Parathyroid adenoma (tissue), 2 donors: ENCODE data around the gene PLP1.

ENCODE experiments used
- H2AFZ ChIP-seq: fragments of 300-600 bp; sonication (generic); one replicate; pipeline ENCODE4 v1.7.0; 2017; ENCODE audit warnings: antibody characterized with exemption, mild to moderate bottlenecking
- H3K27ac ChIP-seq: fragments of 300-600 bp; sonication (generic); one replicate; pipeline ENCODE4 v1.7.0; 2017
- H3K27me3 ChIP-seq: fragments of 300-600 bp; sonication (generic); one replicate; pipeline ENCODE4 v1.7.0; 2017; ENCODE audit warnings: low read length; ENCODE audit not compliant: control insufficient read depth, insufficient read depth
- H3K36me3 ChIP-seq: fragments of 300-600 bp; sonication (generic); one replicate; pipeline ENCODE4 v1.7.0; 2017; ENCODE audit warnings: low read length; ENCODE audit not compliant: control insufficient read depth, insufficient read depth
- H3K4me1 ChIP-seq: fragments of 300-600 bp; sonication (generic); one replicate; pipeline ENCODE4 v1.7.0; 2017; ENCODE audit warnings: control low read depth
- H3K4me2 ChIP-seq: fragments of 300-600 bp; sonication (generic); one replicate; pipeline ENCODE4 v1.7.0; 2017; ENCODE audit warnings: low read length
- H3K4me3 ChIP-seq: fragments of 300-600 bp; sonication (generic); one replicate; pipeline ENCODE4 v1.7.0; 2017; ENCODE audit warnings: low read depth, low read length
- H3K79me2 ChIP-seq: fragments of 300-600 bp; sonication (generic); one replicate; pipeline ENCODE4 v1.7.0; 2017; ENCODE audit warnings: control low read depth
- H3K9ac ChIP-seq: fragments of 300-600 bp; sonication (generic); one replicate; pipeline ENCODE4 v1.7.0; 2017; ENCODE audit warnings: mild to moderate bottlenecking
- H3K9me3 ChIP-seq: fragments of 300-600 bp; sonication (generic); one replicate; pipeline ENCODE4 v1.7.0; 2017; ENCODE audit warnings: low read length; ENCODE audit not compliant: control insufficient read depth
- CTCF ChIP-seq: fragments of 300-600 bp; sonication (generic); IDR thresholded peaks from one replicate; pipeline ENCODE4 v1.7.0; 2017; ENCODE audit warnings: antibody characterized with exemption, mild to moderate bottlenecking
- donor health status: primary hyperparathyroidism.

The PLP1 gene

GRCh38 chrX:103739421-103739820, 37.2 kb upstream of the PLP1 start:
- Histone ChIP-seq H3K79me2 (no peaks in the 10 kb centered on the region), H3K4me2 (no peak overlapping the region), H3K36me3 (no peaks in the 10 kb centered on the region), H3K9me3 (no peaks in the 10 kb centered on the region), H3K27ac (no peak overlapping the region), H3K4me1 (peaks cover 11% of the 10 kb centered on the region), H2AFZ (no peak overlapping the region), H3K4me3 (no peak overlapping the region), H3K9ac (no peak overlapping the region), H3K27me3 (no peaks in the 10 kb centered on the region)
- no peak for TF ChIP-seq CTCF

GRCh38 chrX:103741879-103742278, 34.8 kb upstream of the PLP1 start:
- Histone ChIP-seq H3K4me1 (peaks cover 17% of the 10 kb centered on the region), H3K79me2 (no peaks in the 10 kb centered on the region), H3K9me3 (no peaks in the 10 kb centered on the region), H2AFZ (no peak overlapping the region), H3K4me2 (no peak overlapping the region), H3K27me3 (no peaks in the 10 kb centered on the region), H3K4me3 (no peak overlapping the region), H3K36me3 (no peaks in the 10 kb centered on the region), H3K9ac (no peak overlapping the region), H3K27ac (peak overlapping the region; percentile 51)
- no peak for TF ChIP-seq CTCF

- Histone ChIP-seq H3K4me1 (peaks cover 21% of the 10 kb centered on the region), H3K9ac (no peak overlapping the region), H2AFZ (no peak overlapping the region), H3K9me3 (no peaks in the 10 kb centered on the region), H3K27me3 (no peaks in the 10 kb centered on the region), H3K36me3 (no peaks in the 10 kb centered on the region), H3K27ac (peak overlapping the region; percentile 51), H3K4me3 (no peak overlapping the region), H3K4me2 (no peak overlapping the region), H3K79me2 (no peaks in the 10 kb centered on the region)
- TF ChIP-seq CTCF = no peak
These were observed 34.3 kb upstream of the PLP1 start for GRCh38 chrX:103742339-103742738.

- no peak for TF ChIP-seq CTCF
- Histone ChIP-seq H3K4me3 (no peak overlapping the region), H3K79me2 (no peaks in the 10 kb centered on the region), H3K36me3 (no peaks in the 10 kb centered on the region), H3K4me1 (peaks cover 23% of the 10 kb centered on the region), H3K9ac (no peak overlapping the region), H2AFZ (no peak overlapping the region), H3K9me3 (no peaks in the 10 kb centered on the region), H3K27ac (peak overlapping the region; percentile 88), H3K4me2 (no peak overlapping the region), H3K27me3 (no peaks in the 10 kb centered on the region)
These were observed 29.5 kb upstream of the PLP1 start for GRCh38 chrX:103747163-103747562.

- H3K27me3 ChIP-seq = no peaks in the 10 kb centered on the region
- TF ChIP-seq CTCF = no peak
These were observed 22.2 kb upstream of the PLP1 start for GRCh38 chrX:103754401-103754800.

More at GRCh38 chrX:103754401-103754800, 22.2 kb upstream of the PLP1 start:
- Histone ChIP-seq H3K4me2 (no peak overlapping the region), H3K27ac (peak overlapping the region; percentile 65), H2AFZ (no peak overlapping the region), H3K36me3 (no peaks in the 10 kb centered on the region), H3K4me3 (no peak overlapping the region), H3K79me2 (peaks cover 2% of the 10 kb centered on the region), H3K9ac (no peak overlapping the region), H3K4me1 (peaks cover 37% of the 10 kb centered on the region), H3K9me3 (no peaks in the 10 kb centered on the region)
